ENCODE data around the gene MTCL1. TPM values are rescaled to one million over a fixed set of nuclear protein-coding genes. Genes with fewer than 3 reads are reported as not detected.
A peak's percentile ranks its signal among the peaks of the same experiment; 100 is the strongest.

MTCL1 gene
- total RNA-seq, 1 donor from 2014 or later = 10.0 TPM

- Histone ChIP-seq H3K27me3 (ENCODE audit: control insufficient read depth, insufficient read depth, low read length) (no peaks in the 10 kb centered on the region), H3K4me3 (ENCODE audit: low read depth, low read length) (no peak overlapping the region), H3K36me3 (ENCODE audit: control insufficient read depth, insufficient read depth, low read length) (no peaks in the 10 kb centered on the region)
- TF ChIP-seq, protein P1, sequence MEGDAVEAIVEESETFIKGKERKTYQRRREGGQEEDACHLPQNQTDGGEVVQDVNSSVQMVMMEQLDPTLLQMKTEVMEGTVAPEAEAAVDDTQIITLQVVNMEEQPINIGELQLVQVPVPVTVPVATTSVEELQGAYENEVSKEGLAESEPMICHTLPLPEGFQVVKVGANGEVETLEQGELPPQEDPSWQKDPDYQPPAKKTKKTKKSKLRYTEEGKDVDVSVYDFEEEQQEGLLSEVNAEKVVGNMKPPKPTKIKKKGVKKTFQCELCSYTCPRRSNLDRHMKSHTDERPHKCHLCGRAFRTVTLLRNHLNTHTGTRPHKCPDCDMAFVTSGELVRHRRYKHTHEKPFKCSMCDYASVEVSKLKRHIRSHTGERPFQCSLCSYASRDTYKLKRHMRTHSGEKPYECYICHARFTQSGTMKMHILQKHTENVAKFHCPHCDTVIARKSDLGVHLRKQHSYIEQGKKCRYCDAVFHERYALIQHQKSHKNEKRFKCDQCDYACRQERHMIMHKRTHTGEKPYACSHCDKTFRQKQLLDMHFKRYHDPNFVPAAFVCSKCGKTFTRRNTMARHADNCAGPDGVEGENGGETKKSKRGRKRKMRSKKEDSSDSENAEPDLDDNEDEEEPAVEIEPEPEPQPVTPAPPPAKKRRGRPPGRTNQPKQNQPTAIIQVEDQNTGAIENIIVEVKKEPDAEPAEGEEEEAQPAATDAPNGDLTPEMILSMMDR (IDR thresholded peaks at IDR 0.05; ENCODE audit: insufficient read depth, low read length, severe bottlenecking) = no peak
- FAIRE-seq (no peak), DNase-seq (ENCODE audit: low read depth) (no peak)
These were observed 140.2 kb downstream of the MTCL1 start for GRCh38 chr18:8845506-8845905.

- peak; percentile 30 for DNase-seq (ENCODE audit: low read depth)
These were observed 141.9 kb downstream of the MTCL1 start for GRCh38 chr18:8847066-8847755.

DNA sequence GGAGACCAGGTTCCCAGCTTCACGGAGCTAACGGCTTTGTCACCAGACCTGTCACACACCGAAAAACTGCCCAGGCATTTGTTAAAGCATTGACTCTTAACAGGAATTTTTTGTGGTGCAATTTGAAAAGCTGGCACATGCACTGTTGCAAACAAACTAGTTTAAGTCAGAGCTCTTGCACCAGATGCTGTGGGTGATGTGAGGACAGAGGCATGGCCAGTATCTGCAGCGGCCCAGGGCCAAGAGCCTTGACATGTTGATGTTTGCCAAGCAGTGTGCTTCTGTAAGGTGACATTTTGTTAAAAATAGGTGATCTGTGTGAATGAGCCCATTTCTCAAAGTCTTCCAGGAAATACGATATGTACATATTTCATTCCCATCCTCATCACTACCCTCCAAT, 142.5 kb downstream of the MTCL1 start:
- DNase-seq (ENCODE audit: low read depth) (no peak), FAIRE-seq (no peak)
- TF ChIP-seq, protein P1 (IDR thresholded peaks at IDR 0.05; ENCODE audit: insufficient read depth, low read length, severe bottlenecking) = no peak
- H3K27me3 ChIP-seq (ENCODE audit: control insufficient read depth, insufficient read depth, low read length) = no peaks in the 10 kb centered on the region
- no peak overlapping the region for H3K4me3 ChIP-seq (ENCODE audit: low read depth, low read length)
- H3K36me3 ChIP-seq (ENCODE audit: control insufficient read depth, insufficient read depth, low read length) = no peaks in the 10 kb centered on the region

More at GRCh38 chr18:8847066-8847755, 141.9 kb downstream of the MTCL1 start:
- no peak for FAIRE-seq
- Histone ChIP-seq H3K4me3 (ENCODE audit: low read depth, low read length) (no peak overlapping the region), H3K27me3 (ENCODE audit: control insufficient read depth, insufficient read depth, low read length) (no peaks in the 10 kb centered on the region), H3K36me3 (ENCODE audit: control insufficient read depth, insufficient read depth, low read length) (no peaks in the 10 kb centered on the region)
- TF ChIP-seq, protein P1 (IDR thresholded peaks at IDR 0.05; ENCODE audit: insufficient read depth, low read length, severe bottlenecking) = no peak

DNA sequence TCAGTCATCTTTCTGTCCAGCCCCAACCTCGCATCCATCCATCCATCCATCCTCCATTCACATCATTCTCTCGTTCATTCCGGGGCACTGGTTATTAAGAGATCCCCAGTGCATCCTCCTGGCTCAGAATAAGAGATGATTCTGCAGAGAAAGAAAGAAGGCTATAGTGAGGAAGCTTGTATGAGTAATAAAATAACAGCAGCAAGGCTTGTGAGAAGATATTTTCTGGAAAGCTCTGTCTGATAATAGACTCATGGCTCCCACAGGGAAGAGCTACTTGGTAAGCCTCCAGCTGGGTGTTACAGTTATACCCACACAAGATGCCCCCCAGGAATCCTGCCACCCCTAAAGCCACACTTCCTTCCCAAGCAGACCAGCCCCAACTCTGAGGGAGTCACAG, 143.2 kb downstream of the MTCL1 start:
- no peak for FAIRE-seq
- Histone ChIP-seq H3K4me3 (ENCODE audit: low read depth, low read length) (no peak overlapping the region), H3K27me3 (ENCODE audit: control insufficient read depth, insufficient read depth, low read length) (no peaks in the 10 kb centered on the region), H3K36me3 (ENCODE audit: control insufficient read depth, insufficient read depth, low read length) (no peaks in the 10 kb centered on the region)
- TF ChIP-seq, protein P1 (IDR thresholded peaks at IDR 0.05; ENCODE audit: insufficient read depth, low read length, severe bottlenecking) = no peak
- no peak for DNase-seq (ENCODE audit: low read depth)

DNA sequence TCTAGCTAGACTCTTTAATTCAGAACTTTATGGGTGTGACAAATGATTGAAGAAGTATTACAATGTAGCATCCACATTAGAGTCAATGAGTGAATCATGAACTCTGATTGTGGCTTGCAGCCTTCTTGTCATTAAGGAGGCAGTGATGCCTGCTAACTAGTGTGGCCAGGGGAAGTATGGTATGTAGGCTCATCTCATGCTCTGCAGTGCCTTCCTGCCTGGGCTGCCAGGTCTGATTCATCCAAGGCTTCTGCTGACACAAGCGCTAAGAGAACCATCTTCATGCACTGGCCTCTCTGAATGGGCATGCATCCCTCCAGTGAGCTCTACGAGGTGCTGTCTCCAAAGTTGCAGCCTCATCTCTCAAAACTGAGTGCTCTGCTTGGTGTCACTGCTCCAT, 144.3 kb downstream of the MTCL1 start:
- TF ChIP-seq, protein P1 (IDR thresholded peaks at IDR 0.05; ENCODE audit: insufficient read depth, low read length, severe bottlenecking) = no peak
- FAIRE-seq (no peak), DNase-seq (ENCODE audit: low read depth) (peak; percentile 25)
- H3K27me3 ChIP-seq (ENCODE audit: control insufficient read depth, insufficient read depth, low read length) = no peaks in the 10 kb centered on the region
- no peak overlapping the region for H3K4me3 ChIP-seq (ENCODE audit: low read depth, low read length)
- H3K36me3 ChIP-seq (ENCODE audit: control insufficient read depth, insufficient read depth, low read length) = no peaks in the 10 kb centered on the region

- FAIRE-seq (no peak), DNase-seq (ENCODE audit: low read depth) (no peak)
- TF ChIP-seq, protein P1 (IDR thresholded peaks at IDR 0.05; ENCODE audit: insufficient read depth, low read length, severe bottlenecking) = no peak
- Histone ChIP-seq H3K4me3 (ENCODE audit: low read depth, low read length) (no peak overlapping the region), H3K36me3 (ENCODE audit: control insufficient read depth, insufficient read depth, low read length) (no peaks in the 10 kb centered on the region), H3K27me3 (ENCODE audit: control insufficient read depth, insufficient read depth, low read length) (no peaks in the 10 kb centered on the region)
These were observed 146.3 kb downstream of the MTCL1 start for GRCh38 chr18:8851659-8852058.

Measured in bronchial epithelial cell (primary cell).